GM19351 (cell line): ENCODE measurements around the gene CEBPB.

ENCODE experiments used
- ATAC-seq: cut with Tn5 transposase; IDR thresholded peaks from one replicate; pipeline ENCODE4 v1.9.1; 2021; ENCODE audit warnings: mild to moderate bottlenecking, moderate library complexity; ENCODE audit not compliant: unreplicated experiment

The CEBPB gene

DNA sequence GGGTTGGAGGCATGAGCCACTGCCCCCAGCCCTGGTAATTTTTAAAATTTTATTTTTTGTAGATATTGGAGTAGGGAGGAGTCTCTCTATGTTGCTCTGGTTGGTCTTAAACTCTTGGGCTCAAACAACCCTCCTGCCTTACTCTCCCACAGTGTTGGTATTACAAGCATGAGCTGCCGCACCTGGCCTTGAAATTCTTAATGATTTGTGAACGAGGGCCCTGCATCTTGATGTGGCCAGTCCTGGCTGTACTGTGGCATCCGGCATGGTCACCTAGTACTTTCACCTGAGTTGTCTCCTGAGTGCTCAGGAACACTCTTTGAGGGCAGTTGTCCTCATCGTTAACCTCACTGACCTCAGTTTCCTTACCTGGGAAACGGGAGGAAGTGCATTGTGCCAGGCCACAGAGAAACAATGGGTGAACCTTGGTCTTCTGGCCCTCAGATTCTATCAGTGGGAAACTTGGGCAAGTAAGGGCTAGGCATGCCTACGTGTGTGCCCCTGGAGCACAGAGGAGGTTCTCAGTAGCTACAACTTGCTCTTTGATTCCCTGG is 19.5 kb downstream of the CEBPB start:
- no peak for ATAC-seq

GRCh38 chr20:50211091-50211490 is 20.5 kb downstream of the CEBPB start:
- ATAC-seq = no peak

GRCh38 chr20:50213531-50214106 is 23.0 kb downstream of the CEBPB start:
- no peak for ATAC-seq

DNA sequence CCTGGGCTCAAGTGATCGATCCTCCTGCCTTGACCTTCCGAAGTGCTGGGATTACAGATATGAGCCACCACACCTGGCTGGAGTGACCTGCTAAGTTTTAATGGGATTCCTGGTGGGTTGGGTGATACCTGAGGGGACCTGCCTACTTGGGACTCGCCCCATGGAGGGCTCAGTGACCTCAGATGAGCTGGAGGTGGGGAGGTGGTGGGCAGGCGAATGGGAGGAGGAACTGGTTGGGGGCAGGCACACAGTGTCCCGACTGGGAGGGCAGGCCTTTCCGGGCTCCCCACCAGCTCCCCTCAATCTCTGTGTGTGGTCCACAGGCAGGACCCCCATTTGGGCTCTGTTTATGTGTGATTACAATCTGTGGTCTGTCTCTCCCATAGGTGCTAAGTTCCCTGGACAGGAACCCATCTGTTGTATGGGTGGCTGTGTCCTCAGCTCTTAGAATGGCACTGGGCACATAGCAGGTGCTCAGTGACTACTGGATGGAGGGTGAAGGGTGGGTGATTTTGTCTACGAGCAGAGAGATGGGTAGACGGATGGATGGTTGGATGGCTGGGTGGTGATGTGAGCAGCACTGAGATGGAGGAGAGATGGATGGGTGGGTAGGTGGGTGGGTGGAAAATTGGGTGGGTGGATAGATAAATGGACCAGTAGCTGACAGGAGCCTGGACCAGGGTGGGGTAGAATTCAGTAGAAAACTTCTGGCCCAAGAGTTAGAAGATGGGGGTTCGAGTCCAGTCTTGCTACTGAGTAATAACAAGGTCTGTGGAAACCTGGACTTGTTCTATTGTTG is 23.8 kb downstream of the CEBPB start:
- no peak for ATAC-seq

DNA sequence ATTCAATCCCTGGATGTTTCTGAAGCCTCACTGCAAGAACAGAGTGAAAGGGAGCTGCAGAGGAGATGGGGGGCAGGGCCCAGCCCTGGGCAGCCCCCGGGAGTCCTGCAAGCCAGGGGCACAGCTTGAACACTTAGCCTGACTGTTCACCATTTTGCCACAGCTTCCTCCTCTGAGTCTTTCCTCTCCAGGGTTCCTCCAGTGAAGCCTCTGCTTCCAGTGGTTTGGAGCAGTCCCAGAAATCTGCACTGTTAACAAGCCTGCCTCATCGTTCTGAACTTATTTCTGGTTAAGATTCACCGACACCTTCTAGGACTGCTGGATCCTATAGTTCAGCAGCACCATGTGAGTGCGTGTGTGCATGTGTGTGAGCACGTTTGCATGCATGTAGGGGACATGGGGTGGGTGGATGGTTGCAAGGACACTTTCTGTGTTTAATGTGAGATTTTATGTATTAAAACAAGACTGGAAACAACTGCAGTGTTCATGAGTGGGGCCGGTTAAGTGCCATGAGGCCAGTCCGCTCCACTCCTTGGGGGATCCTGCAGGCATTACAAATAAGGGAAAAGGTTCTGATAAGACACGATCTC is 24.6 kb downstream of the CEBPB start:
- no peak for ATAC-seq

DNA sequence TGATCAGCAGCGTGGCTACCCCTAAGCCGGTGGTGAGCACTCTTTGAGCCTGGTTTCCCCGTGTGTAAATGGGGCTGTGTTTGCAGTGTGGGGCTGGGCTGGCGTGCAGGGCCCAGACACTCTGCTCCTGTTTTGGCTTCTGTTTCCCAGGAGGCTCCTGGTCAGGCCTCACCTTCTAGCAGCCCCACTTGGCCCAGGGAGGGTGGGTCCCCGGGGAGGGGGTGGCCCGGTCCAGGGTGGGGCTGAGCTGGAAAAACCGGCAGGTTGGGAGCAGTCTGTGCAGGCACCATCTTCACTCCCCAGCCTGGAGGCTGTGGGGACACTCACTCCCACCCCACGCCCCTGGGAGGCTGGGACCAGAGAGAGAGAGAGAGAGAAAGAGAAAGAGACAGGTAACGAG is 25.3 kb downstream of the CEBPB start:
- ATAC-seq = no peak

DNA sequence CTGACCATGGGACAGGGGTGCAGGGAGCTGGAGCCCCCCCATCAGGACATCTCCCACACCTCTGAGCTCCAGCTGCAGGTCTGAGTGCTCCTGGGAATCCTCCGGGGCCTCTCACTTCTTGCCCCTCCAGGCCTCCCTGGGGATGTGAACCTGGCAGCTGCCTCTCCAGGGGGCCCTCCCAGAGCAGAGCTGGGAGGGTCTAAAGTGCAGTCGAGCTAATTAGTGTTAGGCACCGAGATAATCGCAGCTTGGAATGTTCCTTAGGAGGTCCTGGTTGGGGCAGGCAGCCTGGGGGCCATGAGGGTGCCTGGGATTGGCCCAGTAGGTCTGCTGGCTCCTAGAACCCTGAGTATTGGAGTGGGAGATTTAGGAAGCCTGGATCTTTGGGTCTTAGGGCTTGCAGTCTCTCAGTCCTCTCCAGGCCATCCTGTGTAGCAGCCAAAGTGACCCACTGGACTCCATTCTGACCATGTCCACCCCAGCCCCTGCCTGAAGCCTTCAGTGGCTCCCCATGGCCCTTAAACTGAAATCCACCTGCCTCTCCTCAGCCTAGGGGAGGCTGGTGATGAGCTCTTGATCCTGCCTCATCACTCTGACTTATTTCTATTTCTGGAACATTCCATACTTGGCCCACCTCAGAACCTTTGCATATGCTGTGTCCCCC is 26.0 kb downstream of the CEBPB start:
- ATAC-seq = no peak

GRCh38 chr20:50217207-50217949 is 26.7 kb downstream of the CEBPB start:
- ATAC-seq = no peak

- no peak for ATAC-seq
Observed at GRCh38 chr20:50218987-50219435, 28.4 kb downstream of the CEBPB start.

DNA sequence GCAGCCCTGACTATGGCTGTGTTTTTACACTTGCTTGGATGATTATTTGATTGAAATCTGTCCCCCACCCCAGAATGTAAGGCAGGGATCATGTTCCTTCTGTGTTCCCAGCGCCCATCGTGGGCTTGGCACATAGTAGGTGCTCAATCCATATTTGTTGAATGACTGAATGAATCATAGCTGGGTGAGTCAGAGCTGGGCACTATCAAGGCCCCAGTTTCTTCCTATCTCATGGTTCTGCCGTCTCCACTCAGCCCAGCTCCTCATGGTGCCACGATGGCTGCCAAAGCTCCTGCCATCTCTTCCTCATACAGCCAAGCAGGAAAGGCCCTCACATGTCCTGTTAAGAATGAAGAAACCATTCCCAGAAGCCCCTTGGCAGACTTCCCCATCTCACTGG is 29.0 kb downstream of the CEBPB start:
- ATAC-seq = no peak

- no peak for ATAC-seq
Observed at GRCh38 chr20:50220093-50220893, 29.7 kb downstream of the CEBPB start.

- no peak for ATAC-seq
Observed at GRCh38 chr20:50220894-50221365, 30.3 kb downstream of the CEBPB start.

- ATAC-seq = no peak
Observed at GRCh38 chr20:50221501-50222308, 31.1 kb downstream of the CEBPB start.

GRCh38 chr20:50222309-50223038 is 31.8 kb downstream of the CEBPB start:
- no peak for ATAC-seq

DNA sequence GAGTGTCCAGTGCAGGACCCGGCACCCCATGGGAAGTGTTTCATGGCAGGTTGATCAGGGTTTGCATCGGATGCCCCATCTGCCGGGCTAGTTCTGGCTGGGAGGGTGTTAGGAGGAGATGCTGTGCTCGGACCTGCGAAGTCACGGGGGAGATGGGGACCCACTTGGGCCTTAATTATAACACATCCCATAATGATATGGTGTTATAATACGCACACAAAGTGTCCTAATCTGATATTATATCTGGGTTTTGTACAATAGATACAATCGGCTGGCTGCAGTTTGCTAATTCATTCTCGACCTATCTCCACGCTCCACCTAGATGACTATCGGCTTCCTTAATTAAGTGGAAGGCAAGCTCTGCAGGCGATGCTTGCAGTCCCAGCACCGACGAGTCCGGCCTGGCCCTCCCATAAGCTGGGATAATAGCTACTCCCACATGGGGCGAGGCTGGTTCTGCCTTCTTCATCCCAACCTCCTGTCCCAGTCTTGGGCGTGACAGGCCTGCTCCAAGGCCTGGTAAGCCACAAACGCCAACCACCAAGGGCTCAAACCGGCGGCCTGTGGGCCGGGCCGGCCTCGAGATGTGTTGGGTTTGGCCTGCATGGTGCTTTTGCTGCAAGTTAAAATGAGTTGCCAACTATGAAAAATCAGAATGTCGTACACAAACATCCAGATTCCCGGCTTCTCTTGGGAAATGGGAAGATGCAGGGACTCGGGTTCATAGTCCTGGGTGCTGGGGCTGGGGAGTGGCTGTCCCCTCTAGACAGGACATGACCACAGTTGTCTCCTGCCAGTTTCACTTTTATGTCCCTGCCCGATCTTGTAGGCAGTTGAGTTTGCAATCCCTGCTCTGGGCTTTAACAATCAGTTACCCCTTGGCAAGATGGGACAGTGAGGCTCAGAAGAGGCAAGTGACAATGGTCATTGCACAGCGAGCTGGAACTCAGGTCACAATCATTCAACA is 32.7 kb downstream of the CEBPB start:
- no peak for ATAC-seq

DNA sequence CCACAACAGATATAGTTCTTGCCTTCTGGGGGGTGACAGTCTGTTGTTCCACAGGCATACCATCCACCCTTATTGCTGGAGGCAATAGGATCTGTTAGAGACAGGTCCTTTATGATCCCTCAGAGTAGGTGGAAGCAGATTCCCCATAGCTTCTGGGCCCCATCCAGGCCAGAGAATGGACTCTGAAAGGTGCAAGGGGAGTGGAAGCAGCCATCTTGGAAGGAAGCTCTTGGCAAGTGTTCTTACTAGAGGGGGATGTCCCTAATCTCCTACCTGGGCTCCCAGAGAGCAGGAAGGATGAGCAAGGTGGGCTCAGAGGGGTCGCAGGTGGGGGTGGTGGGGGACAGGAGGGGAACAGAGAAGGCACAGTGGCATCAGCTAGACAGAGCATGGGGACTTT is 33.4 kb downstream of the CEBPB start:
- ATAC-seq = no peak
